Stomach (tissue), 9 donors: ENCODE measurements around the gene MCOLN1. TPM values are rescaled to one million over a fixed set of nuclear protein-coding genes. Genes with fewer than 3 reads are reported as not detected.

Experiments
- DNase-seq, 2 donors: peaks; one replicate each; pipeline versions ENCODE4 v3.0.0 to v3.0.0-alpha.2; 2013 to 2019
- H3K27ac ChIP-seq, 5 donors: fragments of 200-600 bp in 4 of 5; sonication (generic) in 4 of 5; one replicate each; pipeline ENCODE4 v1.5.1; 2013 to 2019; ENCODE audit warnings: mild to moderate bottlenecking in 1 of 5, moderate library complexity in 1 of 5
- H3K27me3 ChIP-seq, 3 donors: fragments of 200-600 bp; sonication (generic); one replicate each; pipeline ENCODE4 v1.5.1; 2017 to 2019; ENCODE audit warnings: mixed run types in 1 of 3
- H3K36me3 ChIP-seq, 4 donors: fragments of 200-600 bp; sonication (generic); 1 replicate in 3 of 4; 2 replicates in 1 of 4; pipeline ENCODE4 v1.5.1; 2016 to 2019
- H3K4me1 ChIP-seq, 4 donors: fragments of 200-600 bp; sonication (generic); one replicate each; pipeline ENCODE4 v1.5.1; 2016 to 2019
- H3K4me3 ChIP-seq, 4 donors: fragments of 200-600 bp; sonication (generic) in 3 of 4; one replicate each; pipeline ENCODE4 v1.5.1; 2016 to 2019; ENCODE audit warnings: mild to moderate bottlenecking in 1 of 4
- H3K9me3 ChIP-seq, 4 donors: fragments of 200-600 bp; sonication (generic); one replicate each; pipeline ENCODE4 v1.5.1; 2016 to 2019
- EP300 ChIP-seq: sonication (generic); formaldehyde crosslinking; IDR thresholded peaks from one replicate; pipeline ENCODE4 v1.6.1; 2017; ENCODE audit warnings: antibody characterized with exemption
- POLR2A ChIP-seq, 4 donors: fragments of 450-650 bp; IDR thresholded peaks; one replicate each; pipeline ENCODE4 v1.6.1; 2016; ENCODE audit warnings: antibody characterized with exemption in 4 of 4, control low read depth in 2 of 4, mild to moderate bottlenecking in 1 of 4, moderate library complexity in 1 of 4
- POLR2AphosphoS5 ChIP-seq, 3 donors: sonication (generic); formaldehyde crosslinking; IDR thresholded peaks; one replicate each; pipeline ENCODE4 v1.6.1; 2016; ENCODE audit warnings: antibody characterized with exemption in 3 of 3
- WGBS, 5 donors: extraction: QIAGEN DNeasy Blood & Tissue Kit in 3 of 5; methylation state at CpG; one replicate each; pipeline versions ENCODE4 v1.1.5 to v1.1.7; 2013 to 2018; 5-methylcytosine and 5-hydroxymethylcytosine counted together
- intact Hi-C: fragments of 100-400 bp; cut with DNase I; formaldehyde crosslinking; loops from one replicate; pipeline ENCODE4 v1.15.1; 2023; ENCODE audit warnings: low total_unique reads
- polyA plus RNA-seq, 3 donors: library from polyadenylated mRNA; stranded (reverse); fragments of 200-250 nt; gene quantifications; one replicate each; pipeline ENCODE4 v1.2.3, GENCODE V29; 2013
- total RNA-seq, 5 donors: library from RNA; depleted of rRNA; stranded (reverse); fragments of >200 nt; gene quantifications; one replicate each; pipeline versions ENCODE4 v1.1.0 to v1.2.3, GENCODE V29; 2014 to 2016
- TF ChIP-seq, protein P1 (sequence below), 7 experiments: fragments of 450-650 bp in 4 of 7; fragments of 200-600 bp in 3 of 7; sonication (generic) in 3 of 7; IDR thresholded peaks; one replicate each; pipeline ENCODE4 v1.5.1; 2016 to 2019; ENCODE audit warnings: antibody characterized with exemption in 7 of 7, control low read depth in 2 of 7, mild to moderate bottlenecking in 1 of 7
- donor health status: healthy with polysubstance abuse.
- donor health status: Bipolar disorder and iron deficiency.
- donor health status: healthy.

The MCOLN1 gene
- total and polyA plus RNA-seq, 8 donors: 5.1 to 56.6 (median 18.7) TPM

GRCh38 chr19:7477758-7478157 is 44.7 kb upstream of the MCOLN1 start:
- H3K4me1 ChIP-seq: peaks cover 0 to 15% (median 5%) of the 10 kb centered on the region in 4 donors
- no peak overlapping the region for H3K27ac ChIP-seq
- H3K9me3 ChIP-seq: no peaks in the 10 kb centered on the region
- WGBS, 5 donors: 82 to 89% (median 86%) methylated on average over 10 of the region's 10 CpGs
- intact Hi-C loops: no loop called here
- H3K4me3 ChIP-seq: no peak overlapping the region
- TF ChIP-seq, protein P1, sequence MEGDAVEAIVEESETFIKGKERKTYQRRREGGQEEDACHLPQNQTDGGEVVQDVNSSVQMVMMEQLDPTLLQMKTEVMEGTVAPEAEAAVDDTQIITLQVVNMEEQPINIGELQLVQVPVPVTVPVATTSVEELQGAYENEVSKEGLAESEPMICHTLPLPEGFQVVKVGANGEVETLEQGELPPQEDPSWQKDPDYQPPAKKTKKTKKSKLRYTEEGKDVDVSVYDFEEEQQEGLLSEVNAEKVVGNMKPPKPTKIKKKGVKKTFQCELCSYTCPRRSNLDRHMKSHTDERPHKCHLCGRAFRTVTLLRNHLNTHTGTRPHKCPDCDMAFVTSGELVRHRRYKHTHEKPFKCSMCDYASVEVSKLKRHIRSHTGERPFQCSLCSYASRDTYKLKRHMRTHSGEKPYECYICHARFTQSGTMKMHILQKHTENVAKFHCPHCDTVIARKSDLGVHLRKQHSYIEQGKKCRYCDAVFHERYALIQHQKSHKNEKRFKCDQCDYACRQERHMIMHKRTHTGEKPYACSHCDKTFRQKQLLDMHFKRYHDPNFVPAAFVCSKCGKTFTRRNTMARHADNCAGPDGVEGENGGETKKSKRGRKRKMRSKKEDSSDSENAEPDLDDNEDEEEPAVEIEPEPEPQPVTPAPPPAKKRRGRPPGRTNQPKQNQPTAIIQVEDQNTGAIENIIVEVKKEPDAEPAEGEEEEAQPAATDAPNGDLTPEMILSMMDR (IDR thresholded peaks at IDR 0.05): no peak
- TF ChIP-seq POLR2A (IDR thresholded peaks at IDR 0.05): no peak
- TF ChIP-seq POLR2AphosphoS5 (IDR thresholded peaks at IDR 0.05): no peak
- TF ChIP-seq EP300: no peak
- H3K27me3 ChIP-seq: no peaks in the 10 kb centered on the region
- no peak for DNase-seq
- peaks cover 0 to 5% (median 4%) of the 10 kb centered on the region in 4 donors for H3K36me3 ChIP-seq

DNA sequence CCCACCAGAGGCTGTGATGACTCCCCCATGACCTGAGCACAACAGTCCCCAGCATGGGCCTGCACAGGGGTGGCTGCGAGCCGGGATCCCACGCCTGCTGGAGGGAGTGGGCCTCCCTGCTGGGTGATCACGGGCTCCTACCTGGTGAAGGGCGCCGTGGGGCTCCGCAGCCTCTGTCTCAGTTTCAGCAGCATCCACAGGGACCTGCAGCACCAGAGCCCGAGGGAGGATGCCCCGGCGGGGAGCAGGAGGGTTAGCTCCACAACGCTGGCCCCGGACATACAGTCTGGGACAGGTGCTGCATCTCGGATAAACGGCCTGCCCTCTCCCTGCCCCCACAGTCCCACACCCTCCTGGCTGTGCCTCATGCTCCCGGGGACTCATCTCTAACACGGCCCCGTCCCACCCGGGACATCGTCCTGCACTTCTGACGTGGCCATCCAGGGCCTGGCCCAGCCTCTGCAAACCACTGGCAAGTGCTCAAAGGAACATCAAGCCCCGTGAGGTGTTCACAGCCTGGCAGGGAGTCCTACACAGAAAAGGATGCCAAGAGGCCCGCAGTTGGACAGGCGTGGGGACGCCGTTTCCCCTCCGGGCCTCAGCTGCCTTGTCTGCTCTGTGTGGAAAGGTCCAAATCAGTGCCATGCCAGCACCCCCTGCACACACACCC is 44.1 kb upstream of the MCOLN1 start:
- H3K27me3 ChIP-seq: no peaks in the 10 kb centered on the region
- WGBS, 5 donors: 43 to 78% (median 74%) methylated on average over 10 to 26 of the region's 26 CpGs
- H3K4me1 ChIP-seq: peaks cover 2 to 20% (median 10%) of the 10 kb centered on the region in 4 donors
- TF ChIP-seq POLR2AphosphoS5 (IDR thresholded peaks at IDR 0.05) (no peak), EP300 (no peak), POLR2A (IDR thresholded peaks at IDR 0.05) (no peak)
- TF ChIP-seq, protein P1 (IDR thresholded peaks at IDR 0.05): no peak
- no peak overlapping the region for H3K27ac ChIP-seq
- H3K9me3 ChIP-seq: no peaks in the 10 kb centered on the region
- peaks cover 0 to 4% (median 1%) of the 10 kb centered on the region in 4 donors for H3K36me3 ChIP-seq
- DNase-seq: no peak
- intact Hi-C loops: no loop called here
- no peak overlapping the region for H3K4me3 ChIP-seq

- no peak overlapping the region for H3K27ac ChIP-seq
Observed at GRCh38 chr19:7478843-7479227, 43.6 kb upstream of the MCOLN1 start.

DNA sequence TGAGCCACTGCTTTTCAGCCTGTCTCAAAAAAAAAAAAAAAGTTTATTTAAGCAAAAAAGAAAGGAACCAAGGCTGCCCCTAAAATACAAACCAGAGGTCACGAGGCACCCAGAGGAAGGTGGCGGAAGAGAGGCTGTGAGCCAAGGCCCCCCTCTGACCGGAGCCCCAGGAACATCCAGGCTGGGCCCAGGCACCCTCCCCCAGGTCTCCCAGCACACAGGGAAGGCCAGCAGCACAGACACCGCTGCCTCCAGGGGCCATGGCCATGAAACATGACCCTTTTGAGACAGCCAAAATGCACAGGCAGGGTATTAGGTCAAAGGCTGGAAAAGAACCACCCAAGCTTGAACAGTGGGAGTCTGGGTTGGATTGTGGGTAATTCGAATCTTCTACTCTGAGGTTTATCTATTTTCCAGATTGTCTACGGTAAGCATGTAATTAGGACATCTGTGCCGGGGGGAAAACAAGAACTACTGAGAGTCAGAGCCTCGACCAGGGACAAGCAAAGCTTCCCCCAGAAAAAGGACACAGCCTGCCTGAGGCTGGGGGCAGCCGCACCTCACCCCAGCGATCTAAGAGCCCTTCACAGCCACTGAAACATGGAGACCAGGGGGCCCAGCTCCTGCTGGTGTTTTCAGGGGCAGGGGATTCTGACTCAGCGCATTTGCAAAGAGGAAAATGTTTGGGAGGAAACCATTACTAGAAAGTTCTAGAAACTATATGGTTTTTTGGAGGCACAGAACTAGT is 42.0 kb upstream of the MCOLN1 start:
- no peaks in the 10 kb centered on the region for H3K9me3 ChIP-seq
- WGBS, 5 donors: 70 to 77% (median 73%) methylated on average over 11 of the region's 11 CpGs
- H3K27ac ChIP-seq: peak overlapping the region in 1 of 5 donors; percentile 48
- H3K27me3 ChIP-seq: no peaks in the 10 kb centered on the region
- no peak for DNase-seq
- TF ChIP-seq POLR2A (IDR thresholded peaks at IDR 0.05) (no peak), EP300 (no peak)
- TF ChIP-seq, protein P1 (IDR thresholded peaks at IDR 0.05): no peak
- H3K36me3 ChIP-seq: peaks cover 0 to 17% (median 0%) of the 10 kb centered on the region in 4 donors
- H3K4me1 ChIP-seq: peaks cover 3 to 23% (median 14%) of the 10 kb centered on the region in 4 donors
- no peak overlapping the region for H3K4me3 ChIP-seq
- intact Hi-C loops: no loop called here

More at GRCh38 chr19:7478843-7479227, 43.6 kb upstream of the MCOLN1 start:
- WGBS, 5 donors: 82 to 89% (median 88%) methylated on average over 7 to 9 of the region's 9 CpGs
- no peak overlapping the region for H3K4me3 ChIP-seq
- intact Hi-C loops: no loop called here
- TF ChIP-seq POLR2AphosphoS5 (IDR thresholded peaks at IDR 0.05) (no peak), POLR2A (IDR thresholded peaks at IDR 0.05) (no peak), EP300 (no peak)
- TF ChIP-seq, protein P1 (IDR thresholded peaks at IDR 0.05): no peak
- H3K27me3 ChIP-seq: no peaks in the 10 kb centered on the region
- H3K9me3 ChIP-seq: no peaks in the 10 kb centered on the region
- peaks cover 3 to 23% (median 14%) of the 10 kb centered on the region in 4 donors for H3K4me1 ChIP-seq
- peaks cover 0 to 4% (median 1%) of the 10 kb centered on the region in 4 donors for H3K36me3 ChIP-seq
- no peak for DNase-seq
